ENCODE results near the gene CDRT4. TPM values are rescaled to one million over a fixed set of nuclear protein-coding genes. Genes with fewer than 3 reads are reported as not detected.

Gene CDRT4
- polyA plus RNA-seq, 1 of the 3 experiments (the other 2 are of a cell fraction) = 4.6 TPM

- H3K36me3 ChIP-seq (replicated peaks in 1 of 2; ENCODE audit: control insufficient read depth in 1 of 2, insufficient read depth in 2 of 2, low read length in 1 of 2) = no peaks in the 10 kb centered on the region
- H3K9me2 ChIP-seq = no peaks in the 10 kb centered on the region
- WGBS (ENCODE audit: low lambda C conversion rate) = 82% methylated on average over 7 of the region's 7 CpGs
- DNase-seq = no peak
- no peak overlapping the region for H3K4me2 ChIP-seq
- H2AFZ ChIP-seq (ENCODE audit: low read depth) = no peak overlapping the region
- H3F3A ChIP-seq (replicated peaks; ENCODE audit: insufficient read depth) = no peaks in the 10 kb centered on the region
- no peaks in the 10 kb centered on the region for H3K27me3 ChIP-seq (ENCODE audit: insufficient read depth)
- no peaks in the 10 kb centered on the region for H4K20me1 ChIP-seq (ENCODE audit: insufficient read depth)
- POLR2A ChIA-PET = interaction anchor here (0.6 kb wide), 1 partner anchor 1118 kb away, joined by 4 read pairs; no protein-coding TSS in a partner anchor
- no peaks in the 10 kb centered on the region for H3K79me2 ChIP-seq (ENCODE audit: insufficient read depth)
- no peak for TF ChIP-seq SIN3A (IDR thresholded peaks at IDR 0.05; ENCODE audit: borderline replicate concordance, low read depth, low read length)
- no peak for TF ChIP-seq TCF12 (IDR thresholded peaks at IDR 0.05)
- CTCF ChIA-PET = interaction anchor here (1.2 to 2.2 kb wide), 2 partner anchors 10 to 18 kb away, joined by 3 to 6 read pairs; no protein-coding TSS in a partner anchor
- H3K9me3 ChIP-seq = no peaks in the 10 kb centered on the region
- no peak overlapping the region for H3K4me3 ChIP-seq (ENCODE audit: low read depth in 2 of 2, low read length in 1 of 2)
- H3K4me1 ChIP-seq (ENCODE audit: control insufficient read depth in 1 of 2, insufficient read depth in 2 of 2, low read depth in 1 of 2, low read length in 1 of 2) = no peaks in the 10 kb centered on the region; a peak in 1 of 4 replicates
- H3K9ac ChIP-seq = no peak overlapping the region
- H3K27ac ChIP-seq (ENCODE audit: low read depth in 2 of 2, low read length in 1 of 2) = no peak overlapping the region
Measured at GRCh38 chr17:15418781-15419180, 48.6 kb downstream of the CDRT4 start.

DNA sequence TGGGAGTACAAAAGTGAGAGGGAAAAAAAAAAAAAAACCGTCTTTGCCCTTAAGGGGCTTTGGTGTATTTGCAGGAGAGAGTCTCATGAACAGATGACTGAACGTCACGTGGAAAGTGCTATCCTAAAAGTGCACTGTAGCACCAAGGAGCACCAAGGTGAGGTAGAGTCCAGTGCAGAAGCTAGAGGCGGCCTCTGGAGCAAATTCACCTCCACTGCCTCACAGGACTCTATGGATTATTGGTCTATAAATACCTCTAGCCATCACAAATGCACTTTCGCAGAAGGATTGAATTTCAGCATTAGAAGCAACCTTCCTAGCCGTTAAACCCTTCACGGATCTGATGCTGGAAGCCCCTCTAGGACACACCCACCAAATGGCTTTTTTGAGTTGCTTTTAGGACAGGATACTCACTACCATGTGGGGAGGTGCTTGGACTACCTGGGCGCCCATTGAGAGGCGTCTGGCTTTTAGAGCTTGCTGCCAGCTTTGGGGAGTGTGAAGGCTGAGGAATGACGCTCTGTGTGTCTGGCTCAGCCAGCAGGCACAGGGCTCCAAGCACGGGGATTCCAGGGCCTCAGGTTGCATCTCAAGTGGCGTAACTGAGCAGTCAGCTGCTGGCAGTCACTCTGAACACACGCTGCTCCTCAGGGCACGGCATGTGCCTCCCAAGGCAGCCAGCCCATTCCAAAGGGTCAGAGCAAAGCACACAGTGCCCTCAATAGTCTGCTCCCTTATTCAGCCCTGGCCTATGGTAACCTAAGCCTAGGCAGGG lies 52.7 kb downstream of the CDRT4 start:
- H2AFZ ChIP-seq (ENCODE audit: low read depth) = no peak overlapping the region
- H3K4me2 ChIP-seq = no peak overlapping the region
- ChIA-PET CTCF (interaction anchor here (0.6 to 0.9 kb wide), 2 partner anchors 8 to 13 kb away, joined by 3 to 4 read pairs; no protein-coding TSS in a partner anchor), POLR2A (no interaction called here)
- no peak overlapping the region for H3K27ac ChIP-seq (ENCODE audit: low read depth in 2 of 2, low read length in 1 of 2)
- no peak for DNase-seq
- no peak for TF ChIP-seq EZH2phosphoT487 (IDR thresholded peaks at IDR 0.05; ENCODE audit: borderline replicate concordance, low read depth)
- TF ChIP-seq RFX5 (IDR thresholded peaks at IDR 0.05; ENCODE audit: low read length) = no peak
- TF ChIP-seq EP300 (IDR thresholded peaks at IDR 0.05; ENCODE audit: borderline replicate concordance in 1 of 2, low read depth in 1 of 2, low read length in 1 of 2) = no peak
- TF ChIP-seq, protein P1, sequence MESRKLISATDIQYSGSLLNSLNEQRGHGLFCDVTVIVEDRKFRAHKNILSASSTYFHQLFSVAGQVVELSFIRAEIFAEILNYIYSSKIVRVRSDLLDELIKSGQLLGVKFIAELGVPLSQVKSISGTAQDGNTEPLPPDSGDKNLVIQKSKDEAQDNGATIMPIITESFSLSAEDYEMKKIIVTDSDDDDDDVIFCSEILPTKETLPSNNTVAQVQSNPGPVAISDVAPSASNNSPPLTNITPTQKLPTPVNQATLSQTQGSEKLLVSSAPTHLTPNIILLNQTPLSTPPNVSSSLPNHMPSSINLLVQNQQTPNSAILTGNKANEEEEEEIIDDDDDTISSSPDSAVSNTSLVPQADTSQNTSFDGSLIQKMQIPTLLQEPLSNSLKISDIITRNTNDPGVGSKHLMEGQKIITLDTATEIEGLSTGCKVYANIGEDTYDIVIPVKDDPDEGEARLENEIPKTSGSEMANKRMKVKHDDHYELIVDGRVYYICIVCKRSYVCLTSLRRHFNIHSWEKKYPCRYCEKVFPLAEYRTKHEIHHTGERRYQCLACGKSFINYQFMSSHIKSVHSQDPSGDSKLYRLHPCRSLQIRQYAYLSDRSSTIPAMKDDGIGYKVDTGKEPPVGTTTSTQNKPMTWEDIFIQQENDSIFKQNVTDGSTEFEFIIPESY (IDR thresholded peaks at IDR 0.05; ENCODE audit: borderline replicate concordance, low read depth) = no peak
- no peak for TF ChIP-seq CHD2 (IDR thresholded peaks at IDR 0.05; ENCODE audit: low read length, partially characterized antibody)
- no peak for TF ChIP-seq MXI1 (IDR thresholded peaks at IDR 0.05; ENCODE audit: low read depth, low read length)
- no peak for TF ChIP-seq POLR2AphosphoS5 (IDR thresholded peaks at IDR 0.05; ENCODE audit: low read depth, low read length)
- TF ChIP-seq SMC3 (IDR thresholded peaks at IDR 0.05; ENCODE audit: low read depth, low read length) = no peak
- TF ChIP-seq SIN3A (IDR thresholded peaks at IDR 0.05; ENCODE audit: borderline replicate concordance, low read depth, low read length) = no peak
- H3K4me1 ChIP-seq (ENCODE audit: control insufficient read depth in 1 of 2, insufficient read depth in 2 of 2, low read depth in 1 of 2, low read length in 1 of 2) = peaks cover 0 to under 1% of the 10 kb centered on the region in 2 experiments; a peak in 1 of 4 replicates
- H3K9me2 ChIP-seq = no peaks in the 10 kb centered on the region
- no peaks in the 10 kb centered on the region for H3K27me3 ChIP-seq (ENCODE audit: insufficient read depth)
- no peaks in the 10 kb centered on the region for H4K20me1 ChIP-seq (ENCODE audit: insufficient read depth)
- WGBS (ENCODE audit: low lambda C conversion rate) = 86% methylated on average over 10 of the region's 14 CpGs
- H3F3A ChIP-seq (replicated peaks; ENCODE audit: insufficient read depth) = peaks cover 7% of the 10 kb centered on the region
- H3K9me3 ChIP-seq = no peaks in the 10 kb centered on the region
- no peaks in the 10 kb centered on the region for H3K36me3 ChIP-seq (replicated peaks in 1 of 2; ENCODE audit: control insufficient read depth in 1 of 2, insufficient read depth in 2 of 2, low read length in 1 of 2)
- no peaks in the 10 kb centered on the region for H3K79me2 ChIP-seq (ENCODE audit: insufficient read depth)
- H3K9ac ChIP-seq = no peak overlapping the region
- no peak overlapping the region for H3K4me3 ChIP-seq (ENCODE audit: low read depth in 2 of 2, low read length in 1 of 2)

All from SK-N-SH (cell line).